Neural progenitor cell (in vitro differentiated cells): ENCODE results near the gene USP9X. TPM values are rescaled to one million over a fixed set of nuclear protein-coding genes. Genes with fewer than 3 reads are reported as not detected.
A peak's percentile ranks its signal among the peaks of the same experiment; 100 is the strongest.

Experiments
- DNase-seq: peaks from one replicate; pipeline ENCODE4 v3.0.0-alpha.2; 2016; ENCODE audit warnings: low spot score
- H2AFZ ChIP-seq: fragments of 200-600 bp; sonication (generic); replicated peaks from 2 replicates; pipeline ENCODE4 v1.6.1; 2016; ENCODE audit warnings: antibody characterized with exemption
- H3F3A ChIP-seq: fragments of 200-600 bp; sonication (generic); 2 replicates; pipeline ENCODE4 v1.6.1; 2016; ENCODE audit warnings: antibody characterized with exemption, low read depth
- H3K27ac ChIP-seq: fragments of 200-600 bp; sonication (generic); 2 replicates; pipeline ENCODE4 v1.5.1; 2016; ENCODE audit warnings: mild to moderate bottlenecking
- H3K27me3 ChIP-seq: fragments of 200-600 bp; sonication (generic); 2 replicates; pipeline ENCODE4 v1.6.1; 2016; ENCODE audit warnings: mild to moderate bottlenecking, moderate library complexity
- H3K36me3 ChIP-seq: fragments of 200-600 bp; sonication (generic); 2 replicates; pipeline ENCODE4 v1.5.1; 2016
- H3K4me1 ChIP-seq: fragments of 200-600 bp; sonication (generic); 2 replicates; pipeline ENCODE4 v1.6.1; 2016; ENCODE audit warnings: mixed run types
- H3K4me2 ChIP-seq: fragments of 200-600 bp; sonication (generic); 2 replicates; pipeline ENCODE4 v1.6.1; 2016
- H3K4me3 ChIP-seq: fragments of 200-600 bp; sonication (generic); 2 replicates; pipeline ENCODE4 v1.5.1; 2016
- H3K79me2 ChIP-seq: fragments of 200-600 bp; sonication (generic); 2 replicates; pipeline ENCODE4 v1.6.1; 2016; ENCODE audit warnings: low read depth
- H3K9ac ChIP-seq: fragments of 200-600 bp; sonication (generic); 2 replicates; pipeline ENCODE4 v1.6.1; 2016
- H3K9me3 ChIP-seq: fragments of 200-600 bp; sonication (generic); 2 replicates; pipeline ENCODE4 v1.5.1; 2016; ENCODE audit warnings: low read depth
- H4K20me1 ChIP-seq: fragments of 200-600 bp; sonication (generic); 2 replicates; pipeline ENCODE4 v1.6.1; 2016; ENCODE audit warnings: low read depth
- H3K27ac Mint-ChIP-seq: 3 replicates; pipeline ENCODE4 v1.8.0; 2021; ENCODE audit warnings: mixed read lengths
- H3K27me3 Mint-ChIP-seq: 2 replicates; pipeline ENCODE4 v1.8.0; 2022; ENCODE audit warnings: low read depth, mild to moderate bottlenecking, inconsistent platforms, moderate library complexity, mixed read lengths; ENCODE audit not compliant: insufficient read depth
- H3K36me3 Mint-ChIP-seq: 3 replicates; pipeline ENCODE4 v1.8.0; 2021; ENCODE audit warnings: mixed read lengths
- H3K4me1 Mint-ChIP-seq: 3 replicates; pipeline ENCODE4 v1.8.0; 2021; ENCODE audit warnings: mixed read lengths
- H3K4me3 Mint-ChIP-seq: 3 replicates; pipeline ENCODE4 v1.8.0; 2021; ENCODE audit warnings: mild to moderate bottlenecking, moderate library complexity, mixed read lengths
- H3K9me3 Mint-ChIP-seq: 3 replicates; pipeline ENCODE4 v1.8.0; 2020; ENCODE audit warnings: mixed read lengths
- CTCF ChIP-seq: fragments of 200-600 bp; sonication (generic); IDR thresholded peaks from 2 replicates; pipeline ENCODE4 v1.5.1; 2017; ENCODE audit warnings: antibody characterized with exemption, mild to moderate bottlenecking
- EZH2 ChIP-seq: fragments of 200-600 bp; sonication (generic); IDR thresholded peaks from 2 replicates; pipeline ENCODE4 v1.6.1; 2017; ENCODE audit warnings: antibody characterized with exemption, mild to moderate bottlenecking, moderate library complexity
- EZH2phosphoT487 ChIP-seq: fragments of 200-600 bp; sonication (generic); IDR thresholded peaks from 2 replicates; pipeline ENCODE4 v1.6.1; 2017; ENCODE audit warnings: antibody characterized with exemption
- total RNA-seq: library from RNA; depleted of rRNA; stranded (reverse); fragments of >200 nt; gene quantifications from 2 replicates; pipeline ENCODE4 v1.2.3, GENCODE V29; 2015; ENCODE audit warnings: low replicate concordance

USP9X gene
- total RNA-seq, 1 donor from 2014 or later: 115 TPM

- Histone ChIP-seq H3K36me3 (no peaks in the 10 kb centered on the region), H3K4me1 (peaks cover 52% of the 10 kb centered on the region), H4K20me1 (peaks cover 100% of the 10 kb centered on the region), H3F3A (peaks cover 26% of the 10 kb centered on the region), H3K4me3 (no peak overlapping the region), H2AFZ (no peak overlapping the region), H3K9me3 (no peaks in the 10 kb centered on the region), H3K4me2 (no peak overlapping the region), H3K79me2 (peaks cover 100% of the 10 kb centered on the region), H3K27me3 (no peaks in the 10 kb centered on the region), H3K27ac (peak overlapping the region; percentile 23), H3K9ac (no peak overlapping the region)
- Mint-ChIP-seq H3K27me3 (no peaks in the 10 kb centered on the region), H3K36me3 (peaks cover 10% of the 10 kb centered on the region), H3K9me3 (no peaks in the 10 kb centered on the region), H3K4me1 (peaks cover 30% of the 10 kb centered on the region), H3K4me3 (no peak overlapping the region), H3K27ac (no peak overlapping the region)
- TF ChIP-seq EZH2: no peak
- no peak for DNase-seq
Observed at GRCh38 chrX:41092776-41093175, 7.5 kb downstream of the USP9X start.

- no peak overlapping the region for H2AFZ ChIP-seq
- H3K36me3 Mint-ChIP-seq: peaks cover 19% of the 10 kb centered on the region
- peaks cover 14% of the 10 kb centered on the region for H3K4me1 Mint-ChIP-seq
- peaks cover 93% of the 10 kb centered on the region for H4K20me1 ChIP-seq
- no peak overlapping the region for H3K4me3 ChIP-seq
- H3K4me1 ChIP-seq: peaks cover 35% of the 10 kb centered on the region
- no peak overlapping the region for H3K27ac Mint-ChIP-seq
- peak overlapping the region; percentile 60 for H3K4me2 ChIP-seq
- H3K79me2 ChIP-seq: peaks cover 100% of the 10 kb centered on the region
- TF ChIP-seq EZH2phosphoT487 (no peak), CTCF (no peak), EZH2 (no peak)
- H3K27me3 Mint-ChIP-seq: peaks cover 2% of the 10 kb centered on the region
- no peaks in the 10 kb centered on the region for H3K27me3 ChIP-seq
- no peak overlapping the region for H3K9ac ChIP-seq
- no peak for DNase-seq
- H3K4me3 Mint-ChIP-seq: no peak overlapping the region
- peaks cover 2% of the 10 kb centered on the region for H3K9me3 Mint-ChIP-seq
- no peaks in the 10 kb centered on the region for H3K9me3 ChIP-seq
- peaks cover 26% of the 10 kb centered on the region for H3F3A ChIP-seq
- peak overlapping the region; percentile 68 for H3K27ac ChIP-seq
- H3K36me3 ChIP-seq: no peaks in the 10 kb centered on the region
Observed at GRCh38 chrX:41095174-41095573, 9.9 kb downstream of the USP9X start.

GRCh38 chrX:41095908-41096307 lies 10.7 kb downstream of the USP9X start:
- no peaks in the 10 kb centered on the region for H3K9me3 ChIP-seq
- no peak overlapping the region for H3K9ac ChIP-seq
- Mint-ChIP-seq H3K9me3 (peaks cover 5% of the 10 kb centered on the region), H3K4me1 (peaks cover 13% of the 10 kb centered on the region), H3K27me3 (peaks cover 2% of the 10 kb centered on the region), H3K36me3 (peaks cover 19% of the 10 kb centered on the region), H3K4me3 (no peak overlapping the region), H3K27ac (no peak overlapping the region)
- H3K27ac ChIP-seq: peak overlapping the region; percentile 68
- H3K4me2 ChIP-seq: peak overlapping the region; percentile 60
- DNase-seq: peak; percentile 28
- TF ChIP-seq EZH2phosphoT487 (no peak), CTCF (no peak), EZH2 (no peak)
- H3K27me3 ChIP-seq: no peaks in the 10 kb centered on the region
- no peak overlapping the region for H2AFZ ChIP-seq
- peaks cover 28% of the 10 kb centered on the region for H3K4me1 ChIP-seq
- no peak overlapping the region for H3K4me3 ChIP-seq
- H3K36me3 ChIP-seq: no peaks in the 10 kb centered on the region
- H3K79me2 ChIP-seq: peaks cover 100% of the 10 kb centered on the region
- H3F3A ChIP-seq: peaks cover 26% of the 10 kb centered on the region
- H4K20me1 ChIP-seq: peaks cover 89% of the 10 kb centered on the region

GRCh38 chrX:41096339-41096955 lies 11.2 kb downstream of the USP9X start:
- DNase-seq: no peak
- peaks cover 26% of the 10 kb centered on the region for H3F3A ChIP-seq
- Mint-ChIP-seq H3K36me3 (peaks cover 19% of the 10 kb centered on the region), H3K27ac (no peak overlapping the region), H3K9me3 (peaks cover 5% of the 10 kb centered on the region), H3K4me1 (peaks cover 13% of the 10 kb centered on the region), H3K27me3 (peaks cover 2% of the 10 kb centered on the region), H3K4me3 (no peak overlapping the region)
- no peak overlapping the region for H2AFZ ChIP-seq
- H3K27me3 ChIP-seq: no peaks in the 10 kb centered on the region
- H3K4me1 ChIP-seq: peaks cover 28% of the 10 kb centered on the region
- H3K79me2 ChIP-seq: peaks cover 100% of the 10 kb centered on the region
- peaks cover 86% of the 10 kb centered on the region for H4K20me1 ChIP-seq
- H3K4me3 ChIP-seq: no peak overlapping the region
- H3K9me3 ChIP-seq: no peaks in the 10 kb centered on the region
- TF ChIP-seq EZH2phosphoT487 (no peak), CTCF (no peak), EZH2 (no peak)
- H3K9ac ChIP-seq: no peak overlapping the region
- no peaks in the 10 kb centered on the region for H3K36me3 ChIP-seq
- H3K27ac ChIP-seq: peak overlapping the region; percentile 68
- H3K4me2 ChIP-seq: peak overlapping the region; percentile 60
